ENCODE data around the gene TMC7.
A peak's percentile ranks its signal among the peaks of the same experiment; 100 is the strongest.

TMC7 gene

GRCh38 chr16:18969050-18969854 lies 14.5 kb upstream of the TMC7 start:
- Histone ChIP-seq H3K27me3 (ENCODE audit: insufficient read depth, low read length, poor library complexity) (no peaks in the 10 kb centered on the region), H4K5ac (ENCODE audit: low read length) (no peak overlapping the region), H4K8ac (ENCODE audit: low read depth, low read length) (no peak overlapping the region), H2BK15ac (replicated peaks; ENCODE audit: low read depth) (no peak overlapping the region), H3K4me2 (ENCODE audit: low read length) (no peak overlapping the region), H3K56ac (ENCODE audit: low read length) (no peak overlapping the region), H2BK120ac (ENCODE audit: low read depth, low read length) (no peak overlapping the region), H3K4ac (ENCODE audit: low read depth, low read length) (no peak overlapping the region), H3K36me3 (ENCODE audit: control insufficient read depth, insufficient read depth, low read length) (no peaks in the 10 kb centered on the region), H3K79me2 (ENCODE audit: control insufficient read depth, insufficient read depth, low read length) (no peaks in the 10 kb centered on the region), H2BK5ac (ENCODE audit: low read length) (no peak overlapping the region), H3K4me1 (ENCODE audit: control insufficient read depth, low read depth, low read length) (no peaks in the 10 kb centered on the region), H3K4me3 (ENCODE audit: low read length) (no peak overlapping the region), H3K9ac (ENCODE audit: low read length) (no peak overlapping the region), H3K23ac (ENCODE audit: low read length) (no peak overlapping the region), H3K27ac (ENCODE audit: low read depth, low read length) (no peak overlapping the region), H2AK5ac (ENCODE audit: low read length) (no peak overlapping the region), H3K18ac (ENCODE audit: low read length) (no peak overlapping the region), H3K79me1 (ENCODE audit: low read length) (no peaks in the 10 kb centered on the region)
- no CpG with 5 or more reads among the region's 18 CpGs for WGBS (ENCODE audit: extremely low coverage, insufficient coverage, low lambda C conversion rate)
- DNase-seq, result peak; percentile 78

- WGBS (ENCODE audit: extremely low coverage, insufficient coverage, low lambda C conversion rate), result no CpG with 5 or more reads among the region's 4 CpGs
- Histone ChIP-seq H3K79me2 (ENCODE audit: control insufficient read depth, insufficient read depth, low read length) (no peaks in the 10 kb centered on the region), H2BK120ac (ENCODE audit: low read depth, low read length) (no peak overlapping the region), H3K4ac (ENCODE audit: low read depth, low read length) (no peak overlapping the region), H3K4me3 (ENCODE audit: low read length) (no peak overlapping the region), H4K8ac (ENCODE audit: low read depth, low read length) (no peak overlapping the region), H2BK5ac (ENCODE audit: low read length) (no peak overlapping the region), H3K36me3 (ENCODE audit: control insufficient read depth, insufficient read depth, low read length) (no peaks in the 10 kb centered on the region), H3K9ac (ENCODE audit: low read length) (no peak overlapping the region), H3K27me3 (ENCODE audit: insufficient read depth, low read length, poor library complexity) (no peaks in the 10 kb centered on the region), H3K27ac (ENCODE audit: low read depth, low read length) (no peak overlapping the region), H4K5ac (ENCODE audit: low read length) (no peak overlapping the region), H3K23ac (ENCODE audit: low read length) (no peak overlapping the region), H3K56ac (ENCODE audit: low read length) (no peak overlapping the region), H3K79me1 (ENCODE audit: low read length) (no peaks in the 10 kb centered on the region), H3K18ac (ENCODE audit: low read length) (no peak overlapping the region), H2BK15ac (replicated peaks; ENCODE audit: low read depth) (no peak overlapping the region), H3K4me2 (ENCODE audit: low read length) (no peak overlapping the region), H3K4me1 (ENCODE audit: control insufficient read depth, low read depth, low read length) (no peaks in the 10 kb centered on the region), H2AK5ac (ENCODE audit: low read length) (no peak overlapping the region)
- DNase-seq, result no peak
Observed at GRCh38 chr16:18969855-18970240, 13.9 kb upstream of the TMC7 start.

GRCh38 chr16:18975109-18975508 lies 8.6 kb upstream of the TMC7 start:
- no peak overlapping the region for H3K9ac ChIP-seq (ENCODE audit: low read length)
- H3K27me3 ChIP-seq (ENCODE audit: insufficient read depth, low read length, poor library complexity), result no peaks in the 10 kb centered on the region
- DNase-seq, result no peak
- H3K4me1 ChIP-seq (ENCODE audit: control insufficient read depth, low read depth, low read length), result no peaks in the 10 kb centered on the region
- H3K79me2 ChIP-seq (ENCODE audit: control insufficient read depth, insufficient read depth, low read length), result no peaks in the 10 kb centered on the region
- no peaks in the 10 kb centered on the region for H3K79me1 ChIP-seq (ENCODE audit: low read length)
- no peak overlapping the region for H3K27ac ChIP-seq (ENCODE audit: low read depth, low read length)
- H2BK5ac ChIP-seq (ENCODE audit: low read length), result no peak overlapping the region
- H3K4me3 ChIP-seq (ENCODE audit: low read length), result no peak overlapping the region
- H3K4ac ChIP-seq (ENCODE audit: low read depth, low read length), result no peak overlapping the region
- WGBS (ENCODE audit: extremely low coverage, insufficient coverage, low lambda C conversion rate), result no CpG with 5 or more reads among the region's 3 CpGs
- no peak overlapping the region for H3K56ac ChIP-seq (ENCODE audit: low read length)
- no peak overlapping the region for H2AK5ac ChIP-seq (ENCODE audit: low read length)
- no peak overlapping the region for H3K4me2 ChIP-seq (ENCODE audit: low read length)
- H3K23ac ChIP-seq (ENCODE audit: low read length), result no peak overlapping the region
- no peak overlapping the region for H4K8ac ChIP-seq (ENCODE audit: low read depth, low read length)
- H2BK15ac ChIP-seq (replicated peaks; ENCODE audit: low read depth), result no peak overlapping the region
- no peak overlapping the region for H2BK120ac ChIP-seq (ENCODE audit: low read depth, low read length)
- H3K18ac ChIP-seq (ENCODE audit: low read length), result no peak overlapping the region
- H4K5ac ChIP-seq (ENCODE audit: low read length), result no peak overlapping the region
- H3K36me3 ChIP-seq (ENCODE audit: control insufficient read depth, insufficient read depth, low read length), result no peaks in the 10 kb centered on the region

GRCh38 chr16:18979936-18980335 lies 3.8 kb upstream of the TMC7 start:
- no peaks in the 10 kb centered on the region for H3K27me3 ChIP-seq (ENCODE audit: insufficient read depth, low read length, poor library complexity)
- no peak overlapping the region for H3K4me3 ChIP-seq (ENCODE audit: low read length)
- no peak overlapping the region for H3K18ac ChIP-seq (ENCODE audit: low read length)
- no peak overlapping the region for H3K4me2 ChIP-seq (ENCODE audit: low read length)
- no peaks in the 10 kb centered on the region for H3K36me3 ChIP-seq (ENCODE audit: control insufficient read depth, insufficient read depth, low read length)
- no peak overlapping the region for H3K27ac ChIP-seq (ENCODE audit: low read depth, low read length)
- WGBS (ENCODE audit: extremely low coverage, insufficient coverage, low lambda C conversion rate), result no CpG with 5 or more reads among the region's 2 CpGs
- no peak overlapping the region for H4K5ac ChIP-seq (ENCODE audit: low read length)
- H2BK120ac ChIP-seq (ENCODE audit: low read depth, low read length), result no peak overlapping the region
- H3K4ac ChIP-seq (ENCODE audit: low read depth, low read length), result no peak overlapping the region
- H2AK5ac ChIP-seq (ENCODE audit: low read length), result no peak overlapping the region
- no peak overlapping the region for H3K56ac ChIP-seq (ENCODE audit: low read length)
- no peaks in the 10 kb centered on the region for H3K79me2 ChIP-seq (ENCODE audit: control insufficient read depth, insufficient read depth, low read length)
- H2BK15ac ChIP-seq (replicated peaks; ENCODE audit: low read depth), result no peak overlapping the region
- no peaks in the 10 kb centered on the region for H3K4me1 ChIP-seq (ENCODE audit: control insufficient read depth, low read depth, low read length)
- DNase-seq, result no peak
- H4K8ac ChIP-seq (ENCODE audit: low read depth, low read length), result no peak overlapping the region
- no peak overlapping the region for H2BK5ac ChIP-seq (ENCODE audit: low read length)
- H3K23ac ChIP-seq (ENCODE audit: low read length), result no peak overlapping the region
- no peaks in the 10 kb centered on the region for H3K79me1 ChIP-seq (ENCODE audit: low read length)
- no peak overlapping the region for H3K9ac ChIP-seq (ENCODE audit: low read length)

- Histone ChIP-seq H3K79me2 (ENCODE audit: control insufficient read depth, insufficient read depth, low read length) (no peaks in the 10 kb centered on the region), H3K9ac (ENCODE audit: low read length) (peak overlapping the region; percentile 74), H3K4me2 (ENCODE audit: low read length) (peak overlapping the region; percentile 89), H3K4me1 (ENCODE audit: control insufficient read depth, low read depth, low read length) (no peaks in the 10 kb centered on the region), H3K23ac (ENCODE audit: low read length) (no peak overlapping the region), H3K4me3 (ENCODE audit: low read length) (peak overlapping the region; percentile 38), H2BK120ac (ENCODE audit: low read depth, low read length) (no peak overlapping the region), H2AK5ac (ENCODE audit: low read length) (no peak overlapping the region), H3K27ac (ENCODE audit: low read depth, low read length) (no peak overlapping the region), H3K27me3 (ENCODE audit: insufficient read depth, low read length, poor library complexity) (no peaks in the 10 kb centered on the region), H3K36me3 (ENCODE audit: control insufficient read depth, insufficient read depth, low read length) (no peaks in the 10 kb centered on the region), H3K79me1 (ENCODE audit: low read length) (no peaks in the 10 kb centered on the region), H4K5ac (ENCODE audit: low read length) (no peak overlapping the region), H4K8ac (ENCODE audit: low read depth, low read length) (no peak overlapping the region), H2BK15ac (replicated peaks; ENCODE audit: low read depth) (no peak overlapping the region), H3K56ac (ENCODE audit: low read length) (peak overlapping the region; percentile 95), H3K18ac (ENCODE audit: low read length) (no peak overlapping the region), H3K4ac (ENCODE audit: low read depth, low read length) (no peak overlapping the region), H2BK5ac (ENCODE audit: low read length) (no peak overlapping the region)
- DNase-seq, result no peak
- no CpG with 5 or more reads among the region's 11 CpGs for WGBS (ENCODE audit: extremely low coverage, insufficient coverage, low lambda C conversion rate)
Observed at GRCh38 chr16:18984435-18985005, 786 bp downstream of the TMC7 start.
